ENCODE results near the gene NINJ2. TPM values are rescaled to one million over a fixed set of nuclear protein-coding genes. Genes with fewer than 3 reads are reported as not detected.
"Not testable (repeated sequence)": the region's sequence is repeated elsewhere in the genome, so short reads cannot be mapped to it uniquely, and the experiment has no call there.

Gene NINJ2
- total RNA-seq, 4 donors from 2014 or later: 3.8 to 8.3 (median 5.2) TPM; not detected in 1

DNA sequence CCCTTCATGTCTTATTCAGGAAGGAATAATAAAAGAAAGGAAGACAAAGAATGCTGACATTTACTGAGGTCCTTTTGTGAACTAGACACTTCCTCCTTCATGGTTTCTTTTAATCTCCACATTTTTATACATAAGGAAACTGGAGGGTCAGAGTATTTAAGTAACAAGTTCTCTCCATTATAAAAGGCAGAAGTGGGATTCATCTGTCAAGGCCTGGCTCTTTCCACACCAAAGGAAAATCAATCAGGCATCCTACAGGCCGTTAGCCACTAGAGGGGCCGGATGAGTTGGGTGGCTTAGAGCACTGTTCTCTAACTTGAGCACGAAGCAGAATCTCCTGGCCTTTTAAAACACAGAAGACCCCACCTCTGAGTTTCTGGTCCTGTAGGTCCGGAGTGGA, 36.8 kb upstream of the NINJ2 start:
- H3K27ac ChIP-seq: no peak overlapping the region
- H3K9me3 ChIP-seq: peaks cover 0 to 12% (median 3%) of the 10 kb centered on the region in 4 donors
- H3K4me3 ChIP-seq: no peak overlapping the region
- TF ChIP-seq, protein P1, sequence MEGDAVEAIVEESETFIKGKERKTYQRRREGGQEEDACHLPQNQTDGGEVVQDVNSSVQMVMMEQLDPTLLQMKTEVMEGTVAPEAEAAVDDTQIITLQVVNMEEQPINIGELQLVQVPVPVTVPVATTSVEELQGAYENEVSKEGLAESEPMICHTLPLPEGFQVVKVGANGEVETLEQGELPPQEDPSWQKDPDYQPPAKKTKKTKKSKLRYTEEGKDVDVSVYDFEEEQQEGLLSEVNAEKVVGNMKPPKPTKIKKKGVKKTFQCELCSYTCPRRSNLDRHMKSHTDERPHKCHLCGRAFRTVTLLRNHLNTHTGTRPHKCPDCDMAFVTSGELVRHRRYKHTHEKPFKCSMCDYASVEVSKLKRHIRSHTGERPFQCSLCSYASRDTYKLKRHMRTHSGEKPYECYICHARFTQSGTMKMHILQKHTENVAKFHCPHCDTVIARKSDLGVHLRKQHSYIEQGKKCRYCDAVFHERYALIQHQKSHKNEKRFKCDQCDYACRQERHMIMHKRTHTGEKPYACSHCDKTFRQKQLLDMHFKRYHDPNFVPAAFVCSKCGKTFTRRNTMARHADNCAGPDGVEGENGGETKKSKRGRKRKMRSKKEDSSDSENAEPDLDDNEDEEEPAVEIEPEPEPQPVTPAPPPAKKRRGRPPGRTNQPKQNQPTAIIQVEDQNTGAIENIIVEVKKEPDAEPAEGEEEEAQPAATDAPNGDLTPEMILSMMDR (IDR thresholded peaks at IDR 0.05): no peak
- TF ChIP-seq POLR2A (IDR thresholded peaks at IDR 0.05): no peak
- no peaks in the 10 kb centered on the region for H3K27me3 ChIP-seq
- H3K4me1 ChIP-seq: peaks cover 0 to 5% (median 0%) of the 10 kb centered on the region in 4 donors
- H3K36me3 ChIP-seq: no peaks in the 10 kb centered on the region
- no peak for DNase-seq

DNA sequence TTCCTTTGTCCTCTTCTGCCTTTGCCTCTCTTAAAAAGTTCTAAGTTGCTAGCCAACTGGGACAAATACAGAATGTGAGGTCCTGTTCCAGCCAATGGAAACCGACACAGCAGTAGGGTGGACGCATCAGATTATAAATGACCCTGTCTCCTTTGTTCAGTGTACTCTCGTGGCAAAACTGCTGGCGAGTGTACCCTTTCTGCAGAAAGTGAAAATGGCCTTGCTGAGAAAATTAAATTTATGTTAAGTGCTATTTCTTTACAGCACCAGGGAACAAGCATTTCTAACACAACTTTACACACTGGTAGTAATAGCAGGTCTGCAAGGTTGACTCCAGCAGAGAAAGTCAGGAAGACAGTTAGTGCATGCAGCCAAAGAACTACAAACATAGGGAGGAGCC, 35.0 kb upstream of the NINJ2 start:
- H3K4me3 ChIP-seq, H3K27ac ChIP-seq, H3K4me1 ChIP-seq, H3K27me3 ChIP-seq, DNase-seq, H3K36me3 ChIP-seq: not testable (repeated sequence)
- peaks cover 0 to 12% (median 3%) of the 10 kb centered on the region in 4 donors for H3K9me3 ChIP-seq

DNA sequence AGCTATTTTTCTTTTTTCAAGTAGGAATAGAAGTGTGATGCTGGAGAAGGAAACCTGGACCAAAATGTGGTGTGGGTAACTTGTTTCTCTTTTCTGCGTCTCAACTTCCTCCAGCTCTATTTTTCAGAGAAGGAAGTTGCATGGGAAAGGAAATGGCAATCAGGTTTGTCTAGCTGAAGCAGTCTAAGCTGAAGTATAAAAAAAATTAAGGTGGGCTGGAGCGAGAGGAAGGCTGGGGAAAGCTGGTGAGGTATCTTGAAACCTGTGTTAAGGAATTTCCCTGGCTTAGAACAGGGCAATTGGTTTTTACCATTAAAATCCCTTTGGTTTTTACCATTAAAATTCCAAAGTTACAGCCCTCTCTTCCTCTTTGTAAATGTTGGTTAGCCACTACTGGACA, 34.2 kb upstream of the NINJ2 start:
- H3K4me1 ChIP-seq: peaks cover 0 to 5% (median 0%) of the 10 kb centered on the region in 4 donors

DNA sequence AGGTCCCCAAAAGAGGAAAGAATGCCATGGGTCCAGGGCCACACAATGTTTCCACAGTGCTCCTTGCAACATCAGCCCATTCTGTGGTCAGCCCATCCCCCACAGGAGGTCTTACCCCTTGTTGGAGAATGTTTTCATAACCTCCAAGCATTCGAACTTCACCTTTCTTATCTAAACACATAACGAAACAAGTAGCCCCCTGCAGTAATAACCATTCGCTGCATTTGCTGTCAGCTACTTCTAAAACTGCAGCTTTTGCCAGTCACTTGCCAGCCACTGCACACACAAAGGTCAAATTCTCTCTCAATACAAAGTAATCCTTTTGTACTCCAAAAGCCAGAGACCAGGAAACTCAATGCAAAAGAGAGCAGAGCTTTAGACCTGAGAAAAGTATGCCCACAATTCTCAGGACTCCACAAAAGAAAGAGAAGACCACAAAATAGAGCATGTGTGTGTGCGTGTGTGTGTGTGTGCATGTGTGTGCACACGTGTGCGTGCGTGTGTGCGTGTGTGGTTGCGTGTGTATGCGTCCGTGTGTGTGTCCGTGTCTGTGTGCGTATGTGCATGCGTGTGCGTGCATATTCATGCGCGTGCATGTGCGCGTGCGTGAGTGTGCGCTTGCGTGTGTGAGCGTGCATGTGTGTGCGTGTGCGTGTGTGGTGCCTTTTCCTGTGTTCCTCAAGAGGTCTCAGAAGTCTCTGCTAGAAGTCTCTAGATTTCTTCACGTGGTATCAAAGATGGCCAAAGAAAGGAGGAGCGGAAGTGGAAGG, 31.7 kb upstream of the NINJ2 start:
- DNase-seq: no peak
- no peaks in the 10 kb centered on the region for H3K27me3 ChIP-seq
- H3K9me3 ChIP-seq: peaks cover 0 to 12% (median 3%) of the 10 kb centered on the region in 4 donors
- H3K27ac ChIP-seq: no peak overlapping the region
- H3K36me3 ChIP-seq: no peaks in the 10 kb centered on the region
- peaks cover 0 to 5% (median 0%) of the 10 kb centered on the region in 4 donors for H3K4me1 ChIP-seq
- no peak overlapping the region for H3K4me3 ChIP-seq
- TF ChIP-seq, protein P1 (IDR thresholded peaks at IDR 0.05): no peak
- TF ChIP-seq POLR2A (IDR thresholded peaks at IDR 0.05): no peak

More for the DNA sequence above, 34.2 kb upstream of the NINJ2 start:
- Histone ChIP-seq H3K27ac (no peak overlapping the region), H3K27me3 (no peaks in the 10 kb centered on the region), H3K36me3 (no peaks in the 10 kb centered on the region), H3K9me3 (peaks cover 0 to 12% (median 3%) of the 10 kb centered on the region in 4 donors), H3K4me3 (no peak overlapping the region)
- TF ChIP-seq, protein P1 (IDR thresholded peaks at IDR 0.05): no peak
- TF ChIP-seq POLR2A (IDR thresholded peaks at IDR 0.05): no peak
- DNase-seq: no peak

DNA sequence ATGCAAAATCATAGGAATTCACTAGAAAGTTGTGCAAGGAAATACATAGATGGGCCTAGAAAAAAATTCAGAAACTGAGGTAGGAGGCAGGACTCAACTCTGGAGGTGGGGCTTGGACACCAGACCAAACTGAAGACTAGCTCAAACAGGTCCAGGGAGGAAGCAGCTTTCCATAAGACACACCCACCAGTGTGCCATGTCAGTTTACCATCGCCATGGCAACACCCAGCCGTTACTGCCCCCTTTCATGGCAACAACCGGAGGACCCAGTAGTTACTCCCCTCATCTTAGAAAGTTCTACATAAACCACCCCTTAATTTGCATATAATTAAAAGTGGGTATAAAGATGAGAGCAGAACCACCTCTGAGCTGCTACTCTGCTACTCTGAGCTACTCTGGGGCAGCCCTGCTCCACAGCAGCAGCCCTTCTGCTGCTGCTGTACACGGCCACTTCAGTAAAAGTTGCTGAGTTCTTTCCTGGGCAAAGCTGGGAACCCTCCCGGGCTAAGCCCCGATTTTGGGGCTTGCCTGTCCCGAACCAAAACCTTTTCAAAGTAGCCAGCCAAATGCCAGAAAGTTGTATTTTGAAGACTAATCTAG, 30.8 kb upstream of the NINJ2 start:
- no peak for DNase-seq
- no peak overlapping the region for H3K27ac ChIP-seq

More for the DNA sequence above, 30.8 kb upstream of the NINJ2 start:
- Histone ChIP-seq H3K27me3 (no peaks in the 10 kb centered on the region), H3K36me3 (no peaks in the 10 kb centered on the region), H3K4me1 (peaks cover 0 to 5% (median 0%) of the 10 kb centered on the region in 4 donors), H3K9me3 (peaks cover 0 to 12% (median 3%) of the 10 kb centered on the region in 4 donors), H3K4me3 (no peak overlapping the region)
- TF ChIP-seq, protein P1 (IDR thresholded peaks at IDR 0.05): no peak
- no peak for TF ChIP-seq POLR2A (IDR thresholded peaks at IDR 0.05)
